Liver (tissue), 3 donors: Measurements from ENCODE around the gene GPD1L.
"Not testable (repeated sequence)": the region's sequence is repeated elsewhere in the genome, so short reads cannot be mapped to it uniquely, and the experiment has no call there.

Experiments used
- ATF3 ChIP-seq: IDR thresholded peaks from 2 replicates; pipeline ENCODE4 v1.6.1; 2016; ENCODE audit warnings: antibody characterized with exemption
- CTCF ChIP-seq: fragments of 150-350 bp; IDR thresholded peaks from 2 replicates; pipeline ENCODE4 v1.5.1; 2017; ENCODE audit warnings: improper control_type of control experiment, low read depth, low read length; ENCODE audit not compliant: missing input control
- EGR1 ChIP-seq, 2 donors: IDR thresholded peaks; 2 replicates each; pipeline ENCODE4 v1.6.1; 2016 to 2018; ENCODE audit warnings: antibody characterized with exemption in 2 of 2, low read depth in 2 of 2
- FOXA1 ChIP-seq: IDR thresholded peaks from 2 replicates; pipeline ENCODE4 v1.6.1; 2016; ENCODE audit warnings: antibody characterized with exemption
- GABPA ChIP-seq, 2 donors: IDR thresholded peaks in 1 of 2; conservative IDR thresholded peaks in 1 of 2; 2 replicates each; pipeline ENCODE4 v1.6.1; 2016; ENCODE audit warnings: antibody characterized with exemption in 2 of 2, mild to moderate bottlenecking in 1 of 2, moderate library complexity in 1 of 2
- HNF4G ChIP-seq: IDR thresholded peaks from 2 replicates; pipeline ENCODE4 v1.6.1; 2016; ENCODE audit warnings: antibody characterized with exemption
- JUND ChIP-seq, 2 donors: IDR thresholded peaks; 2 replicates each; pipeline ENCODE4 v1.6.1; 2016; ENCODE audit warnings: antibody characterized with exemption in 2 of 2
- MAX ChIP-seq: IDR thresholded peaks from 2 replicates; pipeline ENCODE4 v1.6.1; 2016; ENCODE audit warnings: antibody characterized with exemption
- RAD21 ChIP-seq, 2 donors: IDR thresholded peaks; 2 replicates each; pipeline ENCODE4 v1.6.1; 2016; ENCODE audit warnings: antibody characterized with exemption in 2 of 2, mild to moderate bottlenecking in 2 of 2
- RXRA ChIP-seq, 2 donors: IDR thresholded peaks; 2 replicates each; pipeline ENCODE4 v1.6.1; 2017 to 2018; ENCODE audit warnings: antibody characterized with exemption in 2 of 2, mild to moderate bottlenecking in 1 of 2
- SP1 ChIP-seq: IDR thresholded peaks from 2 replicates; pipeline ENCODE4 v1.6.1; 2018; ENCODE audit warnings: antibody characterized with exemption, mild to moderate bottlenecking
- TAF1 ChIP-seq: conservative IDR thresholded peaks from 2 replicates; pipeline ENCODE4 v1.6.1; 2016; ENCODE audit warnings: antibody characterized with exemption, mild to moderate bottlenecking
- YY1 ChIP-seq: IDR thresholded peaks from 2 replicates; pipeline ENCODE4 v1.6.1; 2016; ENCODE audit warnings: antibody characterized with exemption, mild to moderate bottlenecking
- TF ChIP-seq, protein P1 (sequence below): IDR thresholded peaks from 2 replicates; pipeline ENCODE4 v1.6.1; 2016; ENCODE audit warnings: antibody characterized with exemption, mild to moderate bottlenecking
- donor health status: healthy.
- donor health status: healthy.

DNA sequence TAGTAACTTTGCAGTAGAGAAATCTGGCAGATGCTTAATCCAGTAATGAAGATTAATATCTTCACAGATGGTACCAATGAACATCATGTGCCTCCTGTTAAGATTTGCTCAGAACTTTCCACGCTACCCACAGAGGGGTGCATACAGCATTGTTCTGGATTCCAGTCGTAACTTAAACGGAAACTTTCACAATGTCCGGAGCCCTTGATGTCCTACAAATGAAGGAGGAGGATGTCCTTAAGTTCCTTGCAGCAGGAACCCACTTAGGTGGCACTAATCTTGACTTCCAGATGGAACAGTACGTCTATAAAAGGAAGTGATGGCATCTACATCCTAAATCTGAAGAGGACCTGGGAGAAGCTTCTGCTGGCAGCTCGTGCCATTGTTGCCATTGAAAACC lies 84.1 kb downstream of the GPD1L start:
- TF ChIP-seq JUND (IDR thresholded peaks at IDR 0.05); CTCF; RAD21 (IDR thresholded peaks at IDR 0.05); MAX; FOXA1; ATF3; YY1; EGR1 (IDR thresholded peaks at IDR 0.05; ENCODE audit: low read depth in 2 of 2); GABPA (IDR thresholded peaks at IDR 0.05 in 1 of 2, conservative IDR thresholded peaks at IDR 0.05 in 1 of 2); RXRA (IDR thresholded peaks at IDR 0.05); TAF1; SP1; HNF4G: not testable (repeated sequence)
- TF ChIP-seq, protein P1, sequence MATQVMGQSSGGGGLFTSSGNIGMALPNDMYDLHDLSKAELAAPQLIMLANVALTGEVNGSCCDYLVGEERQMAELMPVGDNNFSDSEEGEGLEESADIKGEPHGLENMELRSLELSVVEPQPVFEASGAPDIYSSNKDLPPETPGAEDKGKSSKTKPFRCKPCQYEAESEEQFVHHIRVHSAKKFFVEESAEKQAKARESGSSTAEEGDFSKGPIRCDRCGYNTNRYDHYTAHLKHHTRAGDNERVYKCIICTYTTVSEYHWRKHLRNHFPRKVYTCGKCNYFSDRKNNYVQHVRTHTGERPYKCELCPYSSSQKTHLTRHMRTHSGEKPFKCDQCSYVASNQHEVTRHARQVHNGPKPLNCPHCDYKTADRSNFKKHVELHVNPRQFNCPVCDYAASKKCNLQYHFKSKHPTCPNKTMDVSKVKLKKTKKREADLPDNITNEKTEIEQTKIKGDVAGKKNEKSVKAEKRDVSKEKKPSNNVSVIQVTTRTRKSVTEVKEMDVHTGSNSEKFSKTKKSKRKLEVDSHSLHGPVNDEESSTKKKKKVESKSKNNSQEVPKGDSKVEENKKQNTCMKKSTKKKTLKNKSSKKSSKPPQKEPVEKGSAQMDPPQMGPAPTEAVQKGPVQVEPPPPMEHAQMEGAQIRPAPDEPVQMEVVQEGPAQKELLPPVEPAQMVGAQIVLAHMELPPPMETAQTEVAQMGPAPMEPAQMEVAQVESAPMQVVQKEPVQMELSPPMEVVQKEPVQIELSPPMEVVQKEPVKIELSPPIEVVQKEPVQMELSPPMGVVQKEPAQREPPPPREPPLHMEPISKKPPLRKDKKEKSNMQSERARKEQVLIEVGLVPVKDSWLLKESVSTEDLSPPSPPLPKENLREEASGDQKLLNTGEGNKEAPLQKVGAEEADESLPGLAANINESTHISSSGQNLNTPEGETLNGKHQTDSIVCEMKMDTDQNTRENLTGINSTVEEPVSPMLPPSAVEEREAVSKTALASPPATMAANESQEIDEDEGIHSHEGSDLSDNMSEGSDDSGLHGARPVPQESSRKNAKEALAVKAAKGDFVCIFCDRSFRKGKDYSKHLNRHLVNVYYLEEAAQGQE = not testable (repeated sequence)
